Left renal pelvis (tissue), 4 donors: ENCODE results near the gene IFT122. TPM values are rescaled to one million over a fixed set of nuclear protein-coding genes. Genes with fewer than 3 reads are reported as not detected.

Source experiments
- DNase-seq, 4 donors: peaks; one replicate each; pipeline ENCODE4 v3.0.0-alpha.2; 2013; ENCODE audit warnings: low read depth in 4 of 4, low spot score in 3 of 4
- polyA plus RNA-seq, 4 donors: library from polyadenylated mRNA; unstranded; fragments of 120-200 nt; gene quantifications; one replicate each; pipeline ENCODE4 v1.2.1, GENCODE V29; 2013; ENCODE audit not compliant: insufficient read length in 4 of 4

Gene IFT122
- polyA plus RNA-seq, 4 donors, result 27.9 to 62.2 (median 55.3) TPM

GRCh38 chr3:129439226-129439816 lies 703 bp upstream of the IFT122 start:
- no peak for DNase-seq

GRCh38 chr3:129440618-129441190 lies 680 bp downstream of the IFT122 start:
- no peak for DNase-seq

DNA sequence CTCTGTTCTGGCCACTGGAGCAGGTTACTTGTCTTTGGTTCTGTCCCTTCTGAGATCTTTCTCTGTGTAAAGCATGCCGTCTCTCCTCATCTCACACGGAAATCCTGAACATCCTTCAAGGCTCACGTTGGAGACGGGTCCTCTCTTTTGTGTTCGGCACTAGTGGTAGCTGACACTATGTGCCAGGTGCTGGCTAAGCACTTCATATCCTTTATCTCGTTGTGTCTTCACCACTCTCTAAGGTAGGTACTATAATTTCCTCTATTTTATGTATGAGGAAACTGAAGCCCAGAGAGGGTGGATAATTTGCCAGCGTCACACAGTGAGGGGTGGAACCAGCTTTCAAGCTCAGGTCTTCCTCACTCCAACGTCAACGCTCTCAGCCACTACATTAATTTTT lies 1.2 kb downstream of the IFT122 start:
- DNase-seq, result no peak

GRCh38 chr3:129441782-129442181 lies 1.8 kb downstream of the IFT122 start:
- no peak for DNase-seq

- no peak for DNase-seq
These were observed 2.5 kb downstream of the IFT122 start for GRCh38 chr3:129442486-129442885.

GRCh38 chr3:129442947-129443346 lies 2.9 kb downstream of the IFT122 start:
- no peak for DNase-seq

DNA sequence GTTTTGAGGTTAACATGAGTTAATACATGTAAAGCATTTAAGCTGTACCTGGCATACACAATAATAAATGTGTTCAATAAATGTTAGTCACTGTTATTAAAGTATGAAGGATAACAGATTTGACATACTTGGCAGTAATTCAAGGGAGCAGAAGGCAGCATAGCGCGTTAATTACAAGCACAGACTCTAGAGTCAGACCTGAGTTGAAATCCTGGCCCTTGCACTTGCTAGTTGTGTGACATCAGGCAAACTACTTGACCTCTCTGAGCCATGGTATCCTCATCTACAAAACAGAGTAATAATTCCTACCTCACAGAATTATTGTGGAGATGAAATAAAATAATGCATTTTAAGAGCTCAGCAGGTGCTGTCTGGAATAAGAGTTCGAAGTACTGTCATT lies 5.4 kb downstream of the IFT122 start:
- no peak for DNase-seq

DNA sequence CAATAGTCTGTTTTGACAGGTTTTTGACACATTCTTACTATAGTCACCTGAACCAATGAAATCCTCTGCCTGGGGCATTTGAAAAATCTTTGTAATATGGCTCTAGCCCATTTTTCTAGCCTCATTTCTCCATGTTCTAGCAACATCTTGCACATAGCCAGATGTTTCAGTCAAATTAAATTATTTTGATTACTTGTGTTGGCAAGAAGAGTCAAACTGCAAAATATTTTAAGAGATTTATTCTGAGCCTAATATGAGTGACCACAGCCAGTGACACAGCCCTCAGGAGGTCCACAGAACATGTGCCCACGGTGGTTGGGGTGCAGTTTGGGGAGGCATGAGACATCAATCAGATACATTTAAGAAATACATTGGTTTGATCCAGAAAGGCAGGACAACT lies 6.9 kb downstream of the IFT122 start:
- no peak for DNase-seq

GRCh38 chr3:129448186-129448895 lies 8.3 kb downstream of the IFT122 start:
- no peak for DNase-seq

GRCh38 chr3:129449279-129450115 lies 9.5 kb downstream of the IFT122 start:
- no peak for DNase-seq

- no peak for DNase-seq
These were observed 13.7 kb downstream of the IFT122 start for GRCh38 chr3:129453732-129454131.

- DNase-seq, result no peak
These were observed 20.1 kb downstream of the IFT122 start for GRCh38 chr3:129460155-129460554.

DNA sequence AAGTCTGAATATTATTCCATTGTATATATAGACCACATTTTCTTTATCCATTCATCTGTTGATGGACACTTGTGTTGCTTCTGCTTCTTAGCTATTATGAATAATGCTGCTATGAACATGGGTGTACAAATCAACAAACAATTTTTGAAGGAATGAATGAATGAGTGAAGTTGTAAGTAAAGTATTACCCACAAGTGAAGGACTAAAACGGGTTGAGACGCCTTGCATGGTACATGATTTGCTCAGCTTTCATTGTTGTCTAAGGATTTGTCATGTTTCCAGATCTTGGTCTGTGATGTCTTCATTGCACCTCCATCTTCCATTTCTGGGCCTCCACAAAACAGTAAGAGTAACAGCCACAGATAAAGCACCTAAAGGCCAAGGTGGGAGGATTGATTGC lies 20.5 kb downstream of the IFT122 start:
- no peak for DNase-seq

DNA sequence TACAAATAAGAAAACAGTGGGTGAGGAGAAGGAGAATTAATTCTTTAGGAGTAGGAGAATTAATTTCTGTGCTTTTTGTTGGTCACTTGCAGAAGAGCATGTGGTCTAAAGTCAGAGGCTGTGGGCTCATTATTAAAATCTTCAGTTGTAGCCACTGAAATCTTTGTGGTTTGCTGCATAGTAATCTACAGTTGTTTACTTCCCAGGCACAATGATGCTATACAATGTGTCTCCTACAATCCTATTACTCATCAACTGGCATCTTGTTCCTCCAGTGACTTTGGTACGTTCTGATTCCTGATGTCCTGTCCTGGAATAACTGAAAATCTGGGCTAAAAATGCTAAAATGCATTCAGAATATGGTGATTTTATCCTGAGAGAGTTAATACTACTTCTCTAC lies 21.0 kb downstream of the IFT122 start:
- DNase-seq, result no peak

DNA sequence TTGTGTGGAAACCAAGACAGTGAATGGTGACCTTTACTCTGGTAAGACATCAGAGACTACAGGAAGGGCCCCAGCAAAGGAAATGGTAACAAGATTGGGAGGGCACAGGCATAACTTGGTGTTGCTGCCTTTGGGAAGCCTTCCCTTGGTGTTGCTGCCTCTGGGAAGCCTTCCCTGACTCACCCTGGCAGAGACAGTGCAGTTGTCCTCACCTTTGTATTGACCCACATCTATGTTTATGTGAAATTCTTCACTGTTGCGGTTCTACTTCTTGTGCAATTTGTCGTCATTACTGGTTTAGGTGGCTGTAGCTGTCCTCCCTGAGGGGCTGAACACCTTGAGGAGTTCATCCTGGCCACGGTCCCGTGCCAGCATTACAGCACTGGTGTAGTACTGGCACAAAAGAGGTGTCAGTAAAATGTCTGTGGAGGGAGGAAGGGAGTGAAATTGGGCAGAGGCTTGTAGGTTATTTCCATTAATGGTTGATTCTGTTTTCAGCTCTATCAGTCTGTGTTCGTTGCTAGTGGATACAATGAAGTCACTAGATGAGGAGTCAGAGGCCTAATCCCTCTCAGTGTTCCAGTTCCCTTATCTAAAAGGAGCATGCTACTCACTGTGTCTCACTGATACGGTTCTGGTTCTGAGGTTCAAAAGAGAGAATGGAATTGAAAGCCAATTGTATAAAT lies 21.6 kb downstream of the IFT122 start:
- DNase-seq, result no peak

GRCh38 chr3:129462361-129462968 lies 22.4 kb downstream of the IFT122 start:
- no peak for DNase-seq

- DNase-seq, result no peak
These were observed 23.1 kb downstream of the IFT122 start for GRCh38 chr3:129463094-129463493.

DNA sequence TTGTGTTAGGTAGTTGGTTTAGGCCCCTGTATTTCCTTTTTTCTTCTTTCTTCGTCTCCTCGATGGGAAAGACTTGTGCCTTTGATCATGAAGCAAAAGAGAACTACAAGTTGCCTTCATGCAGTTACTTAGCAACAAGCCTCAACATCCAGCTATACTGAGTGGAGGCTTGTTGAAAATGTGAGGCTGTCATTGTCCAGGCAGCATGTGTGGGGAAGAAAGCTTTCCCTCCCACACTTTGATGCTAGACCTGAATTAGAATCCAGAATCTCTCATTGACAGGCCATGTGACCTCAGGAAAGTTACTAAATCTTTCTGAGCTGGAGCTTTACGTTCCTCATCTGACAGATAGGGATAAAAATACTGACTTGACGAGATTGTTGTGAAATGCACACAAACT lies 23.7 kb downstream of the IFT122 start:
- no peak for DNase-seq

DNA sequence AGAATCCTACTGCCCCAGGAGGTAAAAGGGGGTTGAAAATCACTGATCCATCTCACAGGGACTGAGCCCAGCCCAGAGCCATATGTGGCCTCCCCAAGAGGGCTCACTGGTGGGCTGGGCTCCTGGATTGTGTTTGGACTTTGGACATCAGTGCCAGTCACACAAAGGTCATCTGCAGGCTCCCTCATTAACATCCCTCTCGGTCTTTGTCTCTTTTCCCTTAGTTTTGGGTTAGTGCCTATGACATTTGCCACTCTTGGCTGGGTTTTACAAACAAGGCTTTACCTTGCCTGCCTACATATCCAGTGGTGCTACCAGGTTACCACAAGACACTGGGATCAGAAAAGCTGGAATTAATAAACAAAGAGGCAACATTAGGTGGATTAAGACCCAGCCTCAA lies 27.9 kb downstream of the IFT122 start:
- DNase-seq, result no peak

DNA sequence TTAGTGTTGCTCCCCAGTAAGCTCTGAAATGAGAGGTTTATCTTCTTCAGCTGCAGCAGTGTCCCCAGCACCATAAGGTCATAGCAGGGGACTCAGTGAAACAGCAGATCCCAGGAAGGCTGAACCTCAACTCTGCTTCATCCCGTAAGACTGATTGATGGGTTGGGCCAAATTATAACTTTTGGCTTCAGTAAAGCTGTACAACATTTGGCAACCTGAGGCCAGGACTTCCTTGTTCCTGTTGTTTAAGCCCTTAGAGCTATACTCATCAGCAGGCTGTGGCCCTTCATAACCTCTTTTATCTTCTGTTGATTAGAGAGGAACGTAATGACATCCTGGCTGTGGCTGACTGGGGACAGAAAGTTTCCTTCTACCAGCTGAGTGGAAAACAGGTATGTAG lies 29.0 kb downstream of the IFT122 start:
- DNase-seq, result no peak
